DMS53 treated with DMSO at 0.1 percent for 48 hours (cell line): ENCODE results near the gene NCBP2L.

Experiments used
- DNase-seq: peaks from one replicate; lab custom pipeline; 2025; ENCODE audit not compliant: unreplicated experiment; lab: John Stamatoyannopoulos, UW

Gene NCBP2L

GRCh38 chrX:107777536-107777832, at the start of gene NCBP2L:
Gene NCBP2L (plus strand): TSS chrX:107777733. CDS start chrX:107794221, 16,488 bp downstream.
- no peak for DNase-seq

- no peak for DNase-seq
These were observed 49.0 kb upstream of the NCBP2L start for GRCh38 chrX:107728371-107729099.

- DNase-seq, result no peak
These were observed 47.8 kb upstream of the NCBP2L start for GRCh38 chrX:107729558-107730297.

- DNase-seq, result no peak
These were observed 47.3 kb upstream of the NCBP2L start for GRCh38 chrX:107730298-107730655.

GRCh38 chrX:107730991-107731766, 46.4 kb upstream of the NCBP2L start:
- no peak for DNase-seq

- DNase-seq, result peak; percentile 65
These were observed 45.6 kb upstream of the NCBP2L start for GRCh38 chrX:107731831-107732502.

- DNase-seq, result no peak
These were observed 43.8 kb upstream of the NCBP2L start for GRCh38 chrX:107733686-107734085.

- no peak for DNase-seq
These were observed 42.9 kb upstream of the NCBP2L start for GRCh38 chrX:107734646-107735045.

GRCh38 chrX:107736781-107737531, 40.6 kb upstream of the NCBP2L start:
- no peak for DNase-seq

- DNase-seq, result no peak
These were observed 39.3 kb upstream of the NCBP2L start for GRCh38 chrX:107738272-107738671.

GRCh38 chrX:107738768-107739167, 38.8 kb upstream of the NCBP2L start:
- DNase-seq, result no peak

GRCh38 chrX:107739541-107739940, 38.0 kb upstream of the NCBP2L start:
- no peak for DNase-seq

- DNase-seq, result no peak
These were observed 36.1 kb upstream of the NCBP2L start for GRCh38 chrX:107741404-107741790.

GRCh38 chrX:107742700-107743191, 34.8 kb upstream of the NCBP2L start:
- DNase-seq, result no peak

GRCh38 chrX:107743995-107744394, 33.5 kb upstream of the NCBP2L start:
- DNase-seq, result no peak

- no peak for DNase-seq
These were observed 32.7 kb upstream of the NCBP2L start for GRCh38 chrX:107744868-107745267.

GRCh38 chrX:107747596-107748161, 29.9 kb upstream of the NCBP2L start:
- DNase-seq, result no peak

GRCh38 chrX:107748506-107748905, 29.0 kb upstream of the NCBP2L start:
- DNase-seq, result no peak

GRCh38 chrX:107750263-107750662, 27.3 kb upstream of the NCBP2L start:
- DNase-seq, result no peak

GRCh38 chrX:107750861-107751445, 26.6 kb upstream of the NCBP2L start:
- no peak for DNase-seq
